NT2/D1 (cell line): ENCODE results near the gene ADH4.

Experiments used
- DNase-seq: peaks from one replicate; pipeline ENCODE4 v3.0.0-alpha.2; 2011; ENCODE audit warnings: low read depth, low spot score
- H3K27me3 ChIP-seq: 2 replicates; pipeline ENCODE4 v1.6.0; 2011; ENCODE audit warnings: mild to moderate bottlenecking; ENCODE audit not compliant: insufficient read length, insufficient read depth
- H3K36me3 ChIP-seq: 2 replicates; pipeline ENCODE4 v1.6.1; 2011; ENCODE audit warnings: mild to moderate bottlenecking, low read length, mixed read lengths; ENCODE audit not compliant: insufficient read depth, insufficient read length
- H3K4me1 ChIP-seq: 2 replicates; pipeline ENCODE4 v1.5.1; 2011; ENCODE audit not compliant: insufficient read depth, insufficient read length
- H3K4me3 ChIP-seq: 2 replicates; pipeline ENCODE4 v1.5.1; 2011; ENCODE audit warnings: low read depth; ENCODE audit not compliant: insufficient read length
- H3K9ac ChIP-seq: 2 replicates; pipeline ENCODE4 v1.6.0; 2011; ENCODE audit warnings: low read depth; ENCODE audit not compliant: insufficient read length
- H3K9me3 ChIP-seq: 2 replicates; pipeline ENCODE4 v1.5.1; 2011; ENCODE audit warnings: mild to moderate bottlenecking, low read length; ENCODE audit not compliant: insufficient read depth
- SUZ12 ChIP-seq: IDR thresholded peaks from 2 replicates; pipeline ENCODE4 v1.6.1; 2011; ENCODE audit not compliant: insufficient read length, insufficient read depth; ENCODE audit errors: extremely low read depth
- YY1 ChIP-seq: IDR thresholded peaks from 2 replicates; pipeline ENCODE4 v1.6.1; 2011; ENCODE audit not compliant: insufficient read length, insufficient read depth
- ZNF274 ChIP-seq: IDR thresholded peaks from 2 replicates; pipeline ENCODE4 v1.6.1; 2011; ENCODE audit warnings: mild to moderate bottlenecking, low read depth, low read length

Gene ADH4

GRCh38 chr4:99078931-99079624, 65.0 kb downstream of the ADH4 start:
- H3K4me3 ChIP-seq, result no peak overlapping the region
- TF ChIP-seq ZNF274 (no peak), SUZ12 (no peak)
- H3K9ac ChIP-seq, result no peak overlapping the region
- no peaks in the 10 kb centered on the region for H3K4me1 ChIP-seq
- H3K36me3 ChIP-seq, result peaks cover 88% of the 10 kb centered on the region
- DNase-seq, result no peak
- H3K27me3 ChIP-seq, result no peaks in the 10 kb centered on the region
- H3K9me3 ChIP-seq, result no peaks in the 10 kb centered on the region

- no peak overlapping the region for H3K4me3 ChIP-seq
- no peaks in the 10 kb centered on the region for H3K27me3 ChIP-seq
- no peak for DNase-seq
- peaks cover 88% of the 10 kb centered on the region for H3K36me3 ChIP-seq
- H3K9ac ChIP-seq, result no peak overlapping the region
- H3K9me3 ChIP-seq, result no peaks in the 10 kb centered on the region
- TF ChIP-seq ZNF274, result no peak
- TF ChIP-seq SUZ12, result no peak
- TF ChIP-seq YY1, result no peak
- no peaks in the 10 kb centered on the region for H3K4me1 ChIP-seq
Observed at GRCh38 chr4:99078336-99078735, 65.8 kb downstream of the ADH4 start.

GRCh38 chr4:99077177-99077576, 66.9 kb downstream of the ADH4 start:
- Histone ChIP-seq H3K9ac (no peak overlapping the region), H3K9me3 (no peaks in the 10 kb centered on the region), H3K36me3 (peaks cover 83% of the 10 kb centered on the region), H3K4me3 (no peak overlapping the region), H3K4me1 (no peaks in the 10 kb centered on the region), H3K27me3 (no peaks in the 10 kb centered on the region)
- TF ChIP-seq YY1 (no peak), SUZ12 (no peak), ZNF274 (no peak)
- no peak for DNase-seq

- Histone ChIP-seq H3K4me3 (no peak overlapping the region), H3K9ac (no peak overlapping the region), H3K9me3 (no peaks in the 10 kb centered on the region), H3K36me3 (peaks cover 83% of the 10 kb centered on the region), H3K4me1 (no peaks in the 10 kb centered on the region), H3K27me3 (no peaks in the 10 kb centered on the region)
- TF ChIP-seq YY1, result no peak
- no peak for TF ChIP-seq SUZ12
- no peak for TF ChIP-seq ZNF274
- no peak for DNase-seq
Observed at GRCh38 chr4:99076292-99076976, 67.7 kb downstream of the ADH4 start.

- Histone ChIP-seq H3K4me3 (no peak overlapping the region), H3K9me3 (no peaks in the 10 kb centered on the region), H3K27me3 (no peaks in the 10 kb centered on the region), H3K9ac (no peak overlapping the region), H3K4me1 (no peaks in the 10 kb centered on the region), H3K36me3 (peaks cover 76% of the 10 kb centered on the region)
- DNase-seq, result no peak
- no peak for TF ChIP-seq ZNF274
- TF ChIP-seq SUZ12, result no peak
- TF ChIP-seq YY1, result no peak
Observed at GRCh38 chr4:99074816-99075215, 69.3 kb downstream of the ADH4 start.
